Activated T-helper 1 cell treated with anti-CD3 and anti-CD28 coated beads, Interleukin-12 subunit alpha, Interleukin-12 subunit beta, Interleukin-2, Interleukin-4 antibody, amounts not matched to agents 30 ng/mL and 10 ng/mL and 1 ng/mL, durations not matched to agents 14 hours and 24 hours and 36 hours (primary cell): ENCODE data around the gene ZNF436. TPM values are rescaled to one million over a fixed set of nuclear protein-coding genes. Genes with fewer than 3 reads are reported as not detected.

ENCODE experiments used
- DNase-seq: peaks from one replicate; pipeline ENCODE4 v3.0.0; 2021; ENCODE audit warnings: low spot score
- H3K27ac Mint-ChIP-seq: one replicate; pipeline ENCODE4 v1.8.0; 2021; ENCODE audit warnings: mild to moderate bottlenecking, mixed read lengths
- H3K27me3 Mint-ChIP-seq: one replicate; pipeline ENCODE4 v1.8.0; 2022; ENCODE audit warnings: mild to moderate bottlenecking, moderate library complexity, mixed read lengths; ENCODE audit not compliant: insufficient read depth
- H3K36me3 Mint-ChIP-seq: one replicate; pipeline ENCODE4 v1.8.0; 2021; ENCODE audit warnings: low read depth, mixed read lengths
- H3K4me1 Mint-ChIP-seq: one replicate; pipeline ENCODE4 v1.8.0; 2021; ENCODE audit warnings: low read depth, mixed read lengths
- H3K4me3 Mint-ChIP-seq: one replicate; pipeline ENCODE4 v1.8.0; 2021; ENCODE audit warnings: mild to moderate bottlenecking, moderate library complexity, mixed read lengths
- H3K9me3 Mint-ChIP-seq: one replicate; pipeline ENCODE4 v1.8.0; 2021; ENCODE audit warnings: mixed read lengths
- intact Hi-C: fragments of 100-400 bp; cut with micrococcal nuclease; formaldehyde crosslinking; loops from one replicate; pipeline ENCODE4 v1.15.1; 2024
- total RNA-seq: library from RNA; stranded (reverse); gene quantifications from 2 replicates; pipeline ENCODE4 v1.2.3, GENCODE V29; 2022

The ZNF436 gene
- total RNA-seq = 4.6 TPM in 2 replicates

- H3K36me3 Mint-ChIP-seq = peaks cover 27% of the 10 kb centered on the region
- H3K27ac Mint-ChIP-seq = peak within 1 kb of the TSS; percentile 96
- H3K27me3 Mint-ChIP-seq = no peaks in the 10 kb centered on the region
- peaks cover 27% of the 10 kb centered on the region for H3K4me1 Mint-ChIP-seq
- intact Hi-C loops = loop anchor here (2.0 to 10.0 kb wide), 5 partner anchors 37 to 321 kb away; partner anchors contain the start of genes ASAP3 and RPL11
- no peak for DNase-seq
- H3K9me3 Mint-ChIP-seq = peaks cover 17% of the 10 kb centered on the region
- H3K4me3 Mint-ChIP-seq = peak within 1 kb of the TSS; percentile 95
These were observed at the start of gene ZNF436 for GRCh38 chr1:23369335-23370013. Gene ZNF436 (minus strand): TSS chr1:23369836. CDS start chr1:23368005, 1,831 bp downstream.

GRCh38 chr1:23419180-23419579, 49.5 kb upstream of the ZNF436 start:
- Mint-ChIP-seq H3K36me3 (no peaks in the 10 kb centered on the region), H3K27me3 (peaks cover 13% of the 10 kb centered on the region), H3K4me3 (no peak overlapping the region), H3K9me3 (no peaks in the 10 kb centered on the region), H3K27ac (no peak overlapping the region), H3K4me1 (peaks cover 19% of the 10 kb centered on the region)
- DNase-seq = no peak
- intact Hi-C loops = no loop called here

- Mint-ChIP-seq H3K36me3 (no peaks in the 10 kb centered on the region), H3K4me1 (peaks cover 9% of the 10 kb centered on the region), H3K9me3 (no peaks in the 10 kb centered on the region), H3K4me3 (no peak overlapping the region), H3K27me3 (peaks cover 7% of the 10 kb centered on the region), H3K27ac (no peak overlapping the region)
- no peak for DNase-seq
- intact Hi-C loops = no loop called here
These were observed 47.9 kb upstream of the ZNF436 start for GRCh38 chr1:23417570-23417969.

- Mint-ChIP-seq H3K9me3 (no peaks in the 10 kb centered on the region), H3K27ac (no peak overlapping the region), H3K4me3 (no peak overlapping the region), H3K4me1 (peaks cover 2% of the 10 kb centered on the region), H3K36me3 (no peaks in the 10 kb centered on the region), H3K27me3 (peaks cover 2% of the 10 kb centered on the region)
- DNase-seq = no peak
- intact Hi-C loops = no loop called here
These were observed 47.3 kb upstream of the ZNF436 start for GRCh38 chr1:23416964-23417363.

- no peak overlapping the region for H3K4me3 Mint-ChIP-seq
- no peak for DNase-seq
- H3K27me3 Mint-ChIP-seq = no peaks in the 10 kb centered on the region
- peaks cover 2% of the 10 kb centered on the region for H3K36me3 Mint-ChIP-seq
- peaks cover 6% of the 10 kb centered on the region for H3K4me1 Mint-ChIP-seq
- H3K9me3 Mint-ChIP-seq = no peaks in the 10 kb centered on the region
- H3K27ac Mint-ChIP-seq = no peak overlapping the region
- intact Hi-C loops = loop anchor here (10.0 kb wide), 1 partner anchor 434 kb away; the partner anchor contains the start of gene LACTBL1
These were observed 39.2 kb upstream of the ZNF436 start for GRCh38 chr1:23408797-23409290.

- H3K27me3 Mint-ChIP-seq = no peaks in the 10 kb centered on the region
- H3K9me3 Mint-ChIP-seq = no peaks in the 10 kb centered on the region
- no peak for DNase-seq
- intact Hi-C loops = loop anchor here (10.0 kb wide), 1 partner anchor 432 kb away; the partner anchor contains the start of gene LACTBL1
- no peak overlapping the region for H3K4me3 Mint-ChIP-seq
- H3K27ac Mint-ChIP-seq = no peak overlapping the region
- H3K36me3 Mint-ChIP-seq = peaks cover 2% of the 10 kb centered on the region
- H3K4me1 Mint-ChIP-seq = peaks cover 12% of the 10 kb centered on the region
These were observed 37.5 kb upstream of the ZNF436 start for GRCh38 chr1:23407016-23407630.

- intact Hi-C loops = loop anchor here (10.0 kb wide), 1 partner anchor 431 kb away; the partner anchor contains the start of gene LACTBL1
- Mint-ChIP-seq H3K9me3 (no peaks in the 10 kb centered on the region), H3K4me1 (peaks cover 12% of the 10 kb centered on the region), H3K36me3 (peaks cover 2% of the 10 kb centered on the region), H3K27ac (no peak overlapping the region), H3K4me3 (no peak overlapping the region), H3K27me3 (no peaks in the 10 kb centered on the region)
- DNase-seq = no peak
These were observed 36.3 kb upstream of the ZNF436 start for GRCh38 chr1:23405946-23406345.

- peaks cover 12% of the 10 kb centered on the region for H3K4me1 Mint-ChIP-seq
- no peaks in the 10 kb centered on the region for H3K36me3 Mint-ChIP-seq
- peak; percentile 72 for DNase-seq
- H3K27ac Mint-ChIP-seq = no peak overlapping the region
- H3K4me3 Mint-ChIP-seq = no peak overlapping the region
- intact Hi-C loops = loop anchor here (1.0 to 10.0 kb wide), 5 partner anchors 36 to 429 kb away; partner anchors contain the start of genes HNRNPR and LACTBL1
- no peaks in the 10 kb centered on the region for H3K9me3 Mint-ChIP-seq
- H3K27me3 Mint-ChIP-seq = no peaks in the 10 kb centered on the region
These were observed 34.3 kb upstream of the ZNF436 start for GRCh38 chr1:23403735-23404486.

- H3K27me3 Mint-ChIP-seq = no peaks in the 10 kb centered on the region
- H3K9me3 Mint-ChIP-seq = no peaks in the 10 kb centered on the region
- H3K4me3 Mint-ChIP-seq = no peak overlapping the region
- H3K27ac Mint-ChIP-seq = no peak overlapping the region
- DNase-seq = no peak
- H3K4me1 Mint-ChIP-seq = peaks cover 12% of the 10 kb centered on the region
- intact Hi-C loops = loop anchor here (10.0 kb wide), 1 partner anchor 429 kb away; the partner anchor contains the start of gene LACTBL1
- H3K36me3 Mint-ChIP-seq = no peaks in the 10 kb centered on the region
These were observed 33.7 kb upstream of the ZNF436 start for GRCh38 chr1:23403355-23403734.

GRCh38 chr1:23403038-23403336, 33.4 kb upstream of the ZNF436 start:
- intact Hi-C loops = loop anchor here (10.0 kb wide), 1 partner anchor 428 kb away; the partner anchor contains the start of gene LACTBL1
- H3K27ac Mint-ChIP-seq = no peak overlapping the region
- H3K9me3 Mint-ChIP-seq = no peaks in the 10 kb centered on the region
- H3K4me1 Mint-ChIP-seq = peaks cover 12% of the 10 kb centered on the region
- H3K36me3 Mint-ChIP-seq = no peaks in the 10 kb centered on the region
- H3K27me3 Mint-ChIP-seq = no peaks in the 10 kb centered on the region
- DNase-seq = no peak
- H3K4me3 Mint-ChIP-seq = no peak overlapping the region

GRCh38 chr1:23402286-23403037, 32.8 kb upstream of the ZNF436 start:
- Mint-ChIP-seq H3K36me3 (no peaks in the 10 kb centered on the region), H3K4me3 (no peak overlapping the region), H3K27ac (no peak overlapping the region), H3K4me1 (peaks cover 12% of the 10 kb centered on the region), H3K9me3 (no peaks in the 10 kb centered on the region), H3K27me3 (no peaks in the 10 kb centered on the region)
- intact Hi-C loops = loop anchor here (10.0 kb wide), 1 partner anchor 428 kb away; the partner anchor contains the start of gene LACTBL1
- DNase-seq = no peak

GRCh38 chr1:23401313-23401712, 31.7 kb upstream of the ZNF436 start:
- Mint-ChIP-seq H3K27me3 (no peaks in the 10 kb centered on the region), H3K4me3 (no peak overlapping the region), H3K9me3 (no peaks in the 10 kb centered on the region), H3K27ac (no peak overlapping the region), H3K36me3 (no peaks in the 10 kb centered on the region), H3K4me1 (peaks cover 12% of the 10 kb centered on the region)
- intact Hi-C loops = loop anchor here (10.0 kb wide), 1 partner anchor 427 kb away; the partner anchor contains the start of gene LACTBL1
- DNase-seq = no peak
